Measurements from ENCODE around the gene DENND2A.

DNA sequence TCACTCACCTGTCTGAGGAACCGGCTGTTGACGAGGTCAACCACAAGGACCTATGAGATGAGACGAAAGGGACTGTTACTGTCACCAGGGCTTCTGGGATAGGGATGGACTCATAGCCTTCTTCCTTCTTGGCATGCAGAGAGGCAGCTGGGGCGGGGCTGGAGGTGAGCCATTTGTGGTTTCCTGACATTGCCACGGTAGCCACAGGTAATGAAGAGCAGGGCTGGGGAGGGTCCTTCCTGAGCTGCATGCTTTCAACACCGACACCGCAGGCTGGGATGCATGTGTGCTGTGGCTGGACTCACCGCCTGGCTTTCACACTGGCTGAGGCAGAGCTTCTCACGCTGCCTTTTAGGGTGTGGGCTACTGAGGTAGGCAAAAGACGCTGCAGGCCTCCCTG is 114.9 kb downstream of the DENND2A start:
- TF ChIP-seq CTCF (IDR thresholded peaks at IDR 0.05; ENCODE audit: low read depth, low read length, missing input control) (no peak), JUND (IDR thresholded peaks at IDR 0.05) (no peak), EGR1 (IDR thresholded peaks at IDR 0.05; ENCODE audit: low read depth in 2 of 2) (no peak), TAF1 (conservative IDR thresholded peaks at IDR 0.05) (no peak), GABPA (IDR thresholded peaks at IDR 0.05 in 1 of 2, conservative IDR thresholded peaks at IDR 0.05 in 1 of 2) (no peak), YY1 (IDR thresholded peaks at IDR 0.05) (no peak), REST (IDR thresholded peaks at IDR 0.05) (no peak), SP1 (IDR thresholded peaks at IDR 0.05) (no peak)
- TF ChIP-seq, protein P1, sequence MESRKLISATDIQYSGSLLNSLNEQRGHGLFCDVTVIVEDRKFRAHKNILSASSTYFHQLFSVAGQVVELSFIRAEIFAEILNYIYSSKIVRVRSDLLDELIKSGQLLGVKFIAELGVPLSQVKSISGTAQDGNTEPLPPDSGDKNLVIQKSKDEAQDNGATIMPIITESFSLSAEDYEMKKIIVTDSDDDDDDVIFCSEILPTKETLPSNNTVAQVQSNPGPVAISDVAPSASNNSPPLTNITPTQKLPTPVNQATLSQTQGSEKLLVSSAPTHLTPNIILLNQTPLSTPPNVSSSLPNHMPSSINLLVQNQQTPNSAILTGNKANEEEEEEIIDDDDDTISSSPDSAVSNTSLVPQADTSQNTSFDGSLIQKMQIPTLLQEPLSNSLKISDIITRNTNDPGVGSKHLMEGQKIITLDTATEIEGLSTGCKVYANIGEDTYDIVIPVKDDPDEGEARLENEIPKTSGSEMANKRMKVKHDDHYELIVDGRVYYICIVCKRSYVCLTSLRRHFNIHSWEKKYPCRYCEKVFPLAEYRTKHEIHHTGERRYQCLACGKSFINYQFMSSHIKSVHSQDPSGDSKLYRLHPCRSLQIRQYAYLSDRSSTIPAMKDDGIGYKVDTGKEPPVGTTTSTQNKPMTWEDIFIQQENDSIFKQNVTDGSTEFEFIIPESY (IDR thresholded peaks at IDR 0.05), result no peak
- TF ChIP-seq, protein P2, sequence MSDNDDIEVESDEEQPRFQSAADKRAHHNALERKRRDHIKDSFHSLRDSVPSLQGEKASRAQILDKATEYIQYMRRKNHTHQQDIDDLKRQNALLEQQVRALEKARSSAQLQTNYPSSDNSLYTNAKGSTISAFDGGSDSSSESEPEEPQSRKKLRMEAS (IDR thresholded peaks at IDR 0.05), result no peak

Data from liver (tissue), 3 donors.